Tibial artery (tissue), 4 donors: ENCODE data around the gene TANC2.

Experiments
- DNase-seq, 2 donors: peaks; one replicate each; pipeline ENCODE4 v3.0.0-alpha.2; 2019
- H3K27ac ChIP-seq, 2 donors: fragments of 200-600 bp; sonication (generic) in 1 of 2; 1 replicate in 1 of 2; 2 replicates in 1 of 2; pipeline ENCODE4 v1.5.1; 2018 to 2019; ENCODE audit warnings: mild to moderate bottlenecking in 1 of 2
- H3K27me3 ChIP-seq, 2 donors: fragments of 200-600 bp; sonication (generic) in 1 of 2; one replicate each; pipeline versions ENCODE4 v1.5.1 to v1.6.0; 2016 to 2019
- H3K36me3 ChIP-seq, 3 donors: fragments of 200-600 bp; sonication (generic) in 2 of 3; one replicate each; pipeline ENCODE4 v1.5.1; 2016 to 2019; ENCODE audit warnings: mild to moderate bottlenecking in 2 of 3
- H3K4me1 ChIP-seq, 4 donors: fragments of 200-600 bp; sonication (generic) in 2 of 4; 1 replicate in 3 of 4; 2 replicates in 1 of 4; pipeline ENCODE4 v1.5.1; 2016 to 2019
- H3K4me3 ChIP-seq, 2 donors: fragments of 200-600 bp; sonication (generic) in 1 of 2; 1 replicate in 1 of 2; 2 replicates in 1 of 2; pipeline ENCODE4 v1.5.1; 2018 to 2019; ENCODE audit warnings: mild to moderate bottlenecking in 2 of 2
- H3K9me3 ChIP-seq, 3 donors: fragments of 200-600 bp; sonication (generic) in 1 of 3; one replicate each; pipeline ENCODE4 v1.5.1; 2016 to 2019
- intact Hi-C: fragments of 100-400 bp; cut with DNase I; formaldehyde crosslinking; loops from one replicate; pipeline ENCODE4 v1.15.0; 2023; ENCODE audit warnings: low total_unique reads
- TF ChIP-seq, protein P1 (sequence below), 2 experiments: fragments of 200-600 bp in 1 of 2; fragments of 450-650 bp in 1 of 2; IDR thresholded peaks; one replicate each; pipeline ENCODE4 v1.5.1; 2017 to 2019; ENCODE audit warnings: antibody characterized with exemption in 2 of 2, mild to moderate bottlenecking in 1 of 2, moderate library complexity in 1 of 2

Gene TANC2

DNA sequence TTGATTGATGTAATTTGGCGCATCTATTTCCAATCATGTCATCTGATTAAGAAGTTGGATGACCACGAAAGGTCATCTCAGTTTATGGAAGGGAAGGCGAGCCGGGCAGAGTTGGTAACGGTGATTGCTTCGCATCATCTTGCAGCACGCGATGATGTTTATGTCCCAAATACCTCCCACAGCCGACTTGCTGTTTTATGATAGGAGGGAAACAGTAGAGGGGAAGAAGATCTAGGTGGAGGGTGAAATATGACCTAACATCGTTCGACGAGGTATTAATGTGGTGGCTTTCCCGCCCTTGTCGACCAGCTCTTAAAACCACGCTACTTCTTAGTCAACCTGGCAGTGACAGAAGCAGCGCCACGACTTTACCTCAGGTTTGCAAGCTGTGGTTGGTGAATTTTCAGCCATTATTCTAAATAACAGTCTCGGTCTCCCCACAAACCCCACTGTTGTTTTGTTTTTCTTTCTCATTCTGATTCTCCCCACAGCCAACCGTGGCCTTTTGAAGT is 805 bp upstream of the TANC2 start:
- TF ChIP-seq, protein P1, sequence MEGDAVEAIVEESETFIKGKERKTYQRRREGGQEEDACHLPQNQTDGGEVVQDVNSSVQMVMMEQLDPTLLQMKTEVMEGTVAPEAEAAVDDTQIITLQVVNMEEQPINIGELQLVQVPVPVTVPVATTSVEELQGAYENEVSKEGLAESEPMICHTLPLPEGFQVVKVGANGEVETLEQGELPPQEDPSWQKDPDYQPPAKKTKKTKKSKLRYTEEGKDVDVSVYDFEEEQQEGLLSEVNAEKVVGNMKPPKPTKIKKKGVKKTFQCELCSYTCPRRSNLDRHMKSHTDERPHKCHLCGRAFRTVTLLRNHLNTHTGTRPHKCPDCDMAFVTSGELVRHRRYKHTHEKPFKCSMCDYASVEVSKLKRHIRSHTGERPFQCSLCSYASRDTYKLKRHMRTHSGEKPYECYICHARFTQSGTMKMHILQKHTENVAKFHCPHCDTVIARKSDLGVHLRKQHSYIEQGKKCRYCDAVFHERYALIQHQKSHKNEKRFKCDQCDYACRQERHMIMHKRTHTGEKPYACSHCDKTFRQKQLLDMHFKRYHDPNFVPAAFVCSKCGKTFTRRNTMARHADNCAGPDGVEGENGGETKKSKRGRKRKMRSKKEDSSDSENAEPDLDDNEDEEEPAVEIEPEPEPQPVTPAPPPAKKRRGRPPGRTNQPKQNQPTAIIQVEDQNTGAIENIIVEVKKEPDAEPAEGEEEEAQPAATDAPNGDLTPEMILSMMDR (IDR thresholded peaks at IDR 0.05), result no peak
- no peaks in the 10 kb centered on the region for H3K27me3 ChIP-seq
- intact Hi-C loops, result loop anchor here (5.0 kb wide), 1 partner anchor 263 kb away; no protein-coding TSS in a partner anchor
- DNase-seq, result no peak
- H3K36me3 ChIP-seq, result no peaks in the 10 kb centered on the region
- no peaks in the 10 kb centered on the region for H3K9me3 ChIP-seq
- peaks cover 0 to 20% (median 15%) of the 10 kb centered on the region in 4 donors for H3K4me1 ChIP-seq
- peak overlapping the region; percentile 68 to 77 for H3K4me3 ChIP-seq
- peak overlapping the region; percentile 66 to 69 for H3K27ac ChIP-seq

DNA sequence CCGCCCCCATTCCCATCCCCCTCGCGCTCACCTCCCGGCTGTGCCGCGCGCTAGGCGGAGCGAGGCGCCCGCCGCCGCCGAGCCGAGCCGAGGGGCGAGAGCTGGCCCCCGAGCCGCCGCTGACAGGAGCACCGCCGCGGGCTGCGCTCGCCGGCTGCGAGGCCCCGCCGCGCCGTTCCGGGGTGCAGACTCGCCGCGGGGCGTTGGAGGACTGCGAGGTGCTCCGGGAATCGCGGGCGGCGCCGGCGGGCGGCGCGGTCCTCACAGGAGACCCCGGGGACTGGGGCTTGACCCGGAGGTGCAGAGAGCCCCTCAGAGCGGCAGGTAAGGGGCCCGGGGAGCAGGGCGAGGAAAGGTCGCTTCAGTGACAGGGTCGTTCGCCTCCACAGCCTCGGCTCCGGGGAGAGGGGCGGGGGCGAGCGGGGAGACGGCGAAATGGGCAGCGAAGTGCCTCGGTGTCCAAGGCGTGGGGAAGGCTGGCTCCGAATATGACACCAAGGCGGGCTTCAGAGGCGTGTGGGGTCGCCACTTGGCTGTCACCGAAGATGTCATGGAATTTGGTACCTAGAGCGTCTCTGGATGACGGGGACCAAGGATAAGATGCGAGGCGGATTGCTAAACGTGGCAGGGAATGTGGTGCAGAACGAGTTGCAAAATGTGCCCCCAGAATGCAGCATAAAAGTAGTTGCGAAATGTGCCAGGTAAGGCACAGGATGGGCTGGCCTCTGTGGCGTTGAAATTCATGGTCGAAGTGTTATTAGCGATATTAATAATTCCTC is 580 bp downstream of the TANC2 start:
- Histone ChIP-seq H3K27me3 (no peaks in the 10 kb centered on the region), H3K4me3 (peak overlapping the region; percentile 68 to 77), H3K36me3 (no peaks in the 10 kb centered on the region), H3K9me3 (no peaks in the 10 kb centered on the region), H3K27ac (peak overlapping the region; percentile 63 to 69), H3K4me1 (peaks cover 0 to 20% (median 15%) of the 10 kb centered on the region in 4 donors)
- intact Hi-C loops, result loop anchor here (5.0 kb wide), 1 partner anchor 264 kb away; no protein-coding TSS in a partner anchor
- peak in 1 of 2 donors; percentile 31 for DNase-seq
- TF ChIP-seq, protein P1 (IDR thresholded peaks at IDR 0.05), result no peak

DNA sequence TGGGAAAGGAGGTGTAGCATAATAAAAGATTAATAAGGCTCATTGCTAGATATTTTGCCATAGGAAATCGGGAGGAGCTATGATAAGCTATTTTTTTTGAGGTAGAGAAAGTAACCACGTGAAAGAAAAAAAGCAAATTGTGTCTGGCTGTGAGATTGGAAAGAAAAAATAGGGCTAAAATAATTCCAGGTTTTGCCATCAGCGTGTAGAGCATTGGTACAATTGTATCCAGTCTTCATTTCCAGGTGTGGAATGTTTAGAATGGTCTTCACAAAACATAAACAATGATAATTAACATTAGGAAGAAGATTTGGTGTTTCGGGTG is 1.1 kb downstream of the TANC2 start:
- no peak for DNase-seq
- H3K4me3 ChIP-seq, result peak overlapping the region; percentile 68 to 77
- no peaks in the 10 kb centered on the region for H3K9me3 ChIP-seq
- TF ChIP-seq, protein P1 (IDR thresholded peaks at IDR 0.05), result no peak
- H3K27ac ChIP-seq, result peak overlapping the region in 1 of 2 donors; percentile 63
- no peaks in the 10 kb centered on the region for H3K27me3 ChIP-seq
- H3K36me3 ChIP-seq, result no peaks in the 10 kb centered on the region
- peaks cover 0 to 20% (median 15%) of the 10 kb centered on the region in 4 donors for H3K4me1 ChIP-seq
- intact Hi-C loops, result loop anchor here (5.0 kb wide), 1 partner anchor 265 kb away; no protein-coding TSS in a partner anchor

DNA sequence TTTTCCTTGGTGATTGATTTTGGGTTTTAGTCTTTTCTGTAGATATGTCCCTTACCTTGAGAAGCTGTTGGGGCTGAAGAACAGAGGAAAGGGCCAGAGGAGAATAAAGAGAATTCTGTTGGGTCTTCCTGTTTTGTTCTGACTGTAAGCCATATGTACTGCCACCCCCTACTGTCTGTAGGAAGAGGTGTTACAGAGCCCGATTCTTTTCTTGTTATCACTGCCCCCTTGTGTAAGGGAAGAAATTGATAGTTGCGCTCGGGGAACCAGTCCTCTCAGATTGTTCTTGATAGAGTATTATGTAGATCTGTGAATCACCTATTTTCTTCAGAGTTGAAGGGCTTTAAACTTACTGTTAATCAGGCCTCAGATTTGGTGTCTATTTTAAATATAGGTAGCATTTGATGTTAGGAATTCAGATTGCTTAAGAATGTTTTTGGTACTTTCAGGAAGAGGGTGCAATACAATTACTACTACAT is 2.4 kb downstream of the TANC2 start:
- Histone ChIP-seq H3K27ac (no peak overlapping the region), H3K9me3 (no peaks in the 10 kb centered on the region), H3K4me1 (peaks cover 0 to 20% (median 15%) of the 10 kb centered on the region in 4 donors), H3K27me3 (no peaks in the 10 kb centered on the region), H3K36me3 (no peaks in the 10 kb centered on the region), H3K4me3 (no peak overlapping the region)
- intact Hi-C loops, result loop anchor here (5.0 kb wide), 1 partner anchor 266 kb away; no protein-coding TSS in a partner anchor
- DNase-seq, result peak in 1 of 2 donors; percentile 29
- TF ChIP-seq, protein P1 (IDR thresholded peaks at IDR 0.05), result peak; percentile 63 to 76

DNA sequence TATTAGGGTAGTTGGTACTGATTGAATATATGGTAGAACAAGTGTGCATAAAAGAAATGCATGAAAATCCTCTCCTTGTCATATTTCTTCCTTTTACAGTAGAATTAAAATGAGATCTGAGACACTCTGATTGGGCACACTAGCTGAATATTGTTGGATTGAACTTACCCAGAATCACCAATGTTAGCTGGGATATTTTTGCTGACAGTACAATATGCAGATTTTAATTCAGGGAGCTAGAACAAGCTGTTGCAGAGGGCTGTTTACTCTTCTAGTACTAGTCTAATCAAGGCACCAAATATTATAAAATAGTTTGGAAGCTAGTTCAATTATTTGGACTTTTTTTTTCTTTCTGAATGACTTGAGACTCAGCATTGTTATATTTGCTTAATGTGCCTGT is 4.6 kb downstream of the TANC2 start:
- Histone ChIP-seq H3K9me3 (no peaks in the 10 kb centered on the region), H3K27me3 (no peaks in the 10 kb centered on the region), H3K27ac (no peak overlapping the region), H3K36me3 (no peaks in the 10 kb centered on the region), H3K4me3 (no peak overlapping the region), H3K4me1 (peaks cover 0 to 19% (median 13%) of the 10 kb centered on the region in 4 donors)
- no peak for DNase-seq
- TF ChIP-seq, protein P1 (IDR thresholded peaks at IDR 0.05), result no peak
- intact Hi-C loops, result no loop called here
